Activated CD4-positive, alpha-beta T cell treated with anti-CD3 and anti-CD28 coated beads, Interleukin-2, amount 10 ng/mL, durations not matched to agents 7 days and 5 days (primary cell): ENCODE results near the gene PPP1R3F. TPM values are rescaled to one million over a fixed set of nuclear protein-coding genes. Genes with fewer than 3 reads are reported as not detected.

Experiments used
- CTCF ChIA-PET: fragments of 350-600 bp; sonication (Branson Sonifier 250); formaldehyde crosslinking; loops from one replicate; lab custom pipeline; 2021; ENCODE audit warnings: antibody characterized with exemption; lab: Charles Lee
- POLR2A ChIA-PET: fragments of 350-600 bp; sonication (Branson Sonifier 250); formaldehyde crosslinking; loops from one replicate; lab custom pipeline; 2021; ENCODE audit warnings: antibody characterized with exemption; lab: Charles Lee
- DNase-seq: peaks from one replicate; pipeline ENCODE4 v3.0.0-alpha.2; 2020
- H3K27ac Mint-ChIP-seq: one replicate; pipeline ENCODE4 v1.8.0; 2021; ENCODE audit warnings: mild to moderate bottlenecking, moderate library complexity, mixed read lengths
- H3K27me3 Mint-ChIP-seq: one replicate; pipeline ENCODE4 v1.8.0; 2021; ENCODE audit warnings: mixed read lengths
- H3K36me3 Mint-ChIP-seq: one replicate; pipeline ENCODE4 v1.8.0; 2021; ENCODE audit warnings: low read depth, mixed read lengths
- H3K4me1 Mint-ChIP-seq: one replicate; pipeline ENCODE4 v1.8.0; 2021; ENCODE audit warnings: mixed read lengths
- H3K4me3 Mint-ChIP-seq: one replicate; pipeline ENCODE4 v1.8.0; 2021; ENCODE audit warnings: mild to moderate bottlenecking, moderate library complexity, mixed read lengths
- H3K9me3 Mint-ChIP-seq: one replicate; pipeline ENCODE4 v1.8.0; 2021; ENCODE audit warnings: mixed read lengths
- total RNA-seq, 2 experiments: library from RNA; stranded (reverse); gene quantifications; one replicate each; pipeline ENCODE4 v1.2.3, GENCODE V29; 2021

The PPP1R3F gene
- total RNA-seq, 2 experiments from 2014 or later, result 11.2 to 12.3 TPM

GRCh38 chrX:49254639-49255038, 15.0 kb upstream of the PPP1R3F start:
- H3K4me1 Mint-ChIP-seq, result peaks cover 23% of the 10 kb centered on the region
- H3K9me3 Mint-ChIP-seq, result no peaks in the 10 kb centered on the region
- no peak overlapping the region for H3K4me3 Mint-ChIP-seq
- DNase-seq, result no peak
- H3K27me3 Mint-ChIP-seq, result no peaks in the 10 kb centered on the region
- ChIA-PET POLR2A (no interaction called here), CTCF (interaction anchor here (0.7 kb wide), 1 partner anchor 37 kb away, joined by 3 read pairs; no protein-coding TSS in a partner anchor)
- peak overlapping the region; percentile 13 for H3K27ac Mint-ChIP-seq
- H3K36me3 Mint-ChIP-seq, result peaks cover 8% of the 10 kb centered on the region

GRCh38 chrX:49256268-49256995, 13.2 kb upstream of the PPP1R3F start:
- no peak overlapping the region for H3K27ac Mint-ChIP-seq
- ChIA-PET POLR2A (no interaction called here), CTCF (interaction anchor here (0.6 to 1.2 kb wide), 4 partner anchors 8 to 394 kb away, joined by 3 read pairs; no protein-coding TSS in a partner anchor)
- no peaks in the 10 kb centered on the region for H3K9me3 Mint-ChIP-seq
- H3K4me1 Mint-ChIP-seq, result peaks cover 24% of the 10 kb centered on the region
- peaks cover 7% of the 10 kb centered on the region for H3K36me3 Mint-ChIP-seq
- H3K4me3 Mint-ChIP-seq, result no peak overlapping the region
- H3K27me3 Mint-ChIP-seq, result no peaks in the 10 kb centered on the region
- no peak for DNase-seq

DNA sequence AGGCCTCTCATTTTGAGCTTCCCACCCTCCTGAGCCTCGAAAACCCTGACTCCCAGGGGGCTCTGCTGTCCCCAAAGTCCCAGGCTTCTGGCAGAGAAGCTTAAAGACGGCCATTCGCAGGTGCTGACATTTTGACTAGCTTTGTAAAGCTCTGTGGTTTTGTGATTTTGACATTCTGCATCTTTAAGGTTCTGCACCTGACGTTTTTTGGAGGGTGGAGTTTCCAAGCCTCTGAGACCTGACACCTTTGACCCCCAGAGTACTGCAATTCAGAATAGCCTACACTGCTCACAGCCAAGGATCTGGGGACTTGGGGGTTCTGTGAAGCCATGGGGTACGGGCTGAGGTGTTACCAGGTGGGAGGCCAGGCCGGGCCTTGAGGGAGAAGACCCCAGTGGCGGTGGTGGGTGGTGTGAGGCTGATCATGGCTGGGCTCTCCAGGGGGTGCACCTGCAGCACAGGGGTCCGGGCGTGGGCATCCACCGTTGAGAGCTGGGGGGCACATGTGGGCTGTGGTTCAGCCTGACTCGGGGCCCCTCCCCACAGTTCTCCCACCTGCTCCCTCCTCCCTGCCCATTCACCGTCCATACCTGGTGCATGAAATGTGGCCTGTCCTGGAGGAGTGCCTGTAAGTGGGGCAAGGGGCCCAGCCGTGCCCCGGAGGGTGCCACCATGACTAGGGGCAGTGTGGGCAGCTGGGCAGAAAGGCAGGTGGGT, 12.4 kb upstream of the PPP1R3F start:
- Mint-ChIP-seq H3K36me3 (peaks cover 7% of the 10 kb centered on the region), H3K4me1 (peaks cover 29% of the 10 kb centered on the region), H3K9me3 (no peaks in the 10 kb centered on the region), H3K27ac (peak overlapping the region; percentile 69), H3K4me3 (no peak overlapping the region), H3K27me3 (no peaks in the 10 kb centered on the region)
- ChIA-PET CTCF (interaction anchor here (0.8 to 1.2 kb wide), 3 partner anchors 9 to 93 kb away, joined by 3 read pairs; no protein-coding TSS in a partner anchor), POLR2A (no interaction called here)
- no peak for DNase-seq

DNA sequence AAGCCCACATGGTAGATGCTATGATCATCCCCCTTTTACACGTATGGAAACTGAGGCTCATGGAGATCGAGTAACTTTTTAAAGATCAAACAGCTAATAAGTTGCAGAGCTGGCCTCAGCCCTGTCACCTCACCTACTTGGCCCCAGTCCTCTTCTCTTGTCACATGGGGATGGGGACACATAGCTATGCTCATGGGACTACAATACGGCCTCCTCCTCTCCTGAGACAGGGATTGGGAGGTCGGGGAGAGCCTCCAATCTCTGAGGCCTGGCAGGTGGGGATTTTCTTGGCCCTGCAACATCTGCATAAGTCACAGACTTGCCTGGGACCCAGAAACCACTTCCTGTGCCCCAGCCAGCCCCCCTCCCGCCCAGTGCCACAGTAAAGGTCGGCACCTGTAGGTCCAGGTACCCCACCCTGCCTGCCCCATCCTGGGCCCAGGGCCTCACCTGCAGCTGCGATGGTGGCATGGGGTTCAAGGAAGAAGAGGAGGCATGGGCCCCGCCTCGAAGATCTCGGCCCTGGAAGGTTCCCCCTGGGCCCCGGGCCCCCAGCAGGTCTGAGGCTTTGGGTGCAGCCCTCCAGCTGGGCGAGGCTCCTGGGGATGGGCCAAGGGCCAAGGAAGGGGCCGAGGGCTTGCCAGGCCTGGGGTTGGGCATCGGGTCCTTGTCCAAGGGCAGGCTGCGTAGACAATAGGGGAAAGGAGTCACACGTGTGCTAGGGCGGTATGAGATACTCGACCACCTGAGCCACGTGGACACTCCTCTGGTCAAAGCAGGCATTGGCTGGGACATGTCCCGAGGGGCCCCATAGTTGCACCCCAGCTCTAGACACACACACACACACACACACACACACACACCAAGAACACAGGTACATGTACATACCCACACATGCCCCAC, 11.5 kb upstream of the PPP1R3F start:
- no peaks in the 10 kb centered on the region for H3K27me3 Mint-ChIP-seq
- DNase-seq, result no peak
- no peak overlapping the region for H3K4me3 Mint-ChIP-seq
- no peaks in the 10 kb centered on the region for H3K9me3 Mint-ChIP-seq
- peaks cover 34% of the 10 kb centered on the region for H3K4me1 Mint-ChIP-seq
- H3K27ac Mint-ChIP-seq, result peak overlapping the region; percentile 69
- ChIA-PET CTCF (interaction anchor here (1.1 to 2.2 kb wide), 3 partner anchors 9 to 16 kb away, joined by 3 to 8 read pairs (median 3); no protein-coding TSS in a partner anchor), POLR2A (no interaction called here)
- H3K36me3 Mint-ChIP-seq, result peaks cover 7% of the 10 kb centered on the region

- peaks cover 5% of the 10 kb centered on the region for H3K36me3 Mint-ChIP-seq
- peak overlapping the region; percentile 31 for H3K27ac Mint-ChIP-seq
- DNase-seq, result no peak
- no peaks in the 10 kb centered on the region for H3K27me3 Mint-ChIP-seq
- CTCF ChIA-PET, result interaction anchor here (1.1 to 2.2 kb wide), 3 partner anchors 10 to 66 kb away, joined by 3 to 8 read pairs (median 3); no protein-coding TSS in a partner anchor
- POLR2A ChIA-PET, result no interaction called here
- H3K9me3 Mint-ChIP-seq, result no peaks in the 10 kb centered on the region
- peaks cover 34% of the 10 kb centered on the region for H3K4me1 Mint-ChIP-seq
- no peak overlapping the region for H3K4me3 Mint-ChIP-seq
Observed at GRCh38 chrX:49258749-49259124, 10.9 kb upstream of the PPP1R3F start.

DNA sequence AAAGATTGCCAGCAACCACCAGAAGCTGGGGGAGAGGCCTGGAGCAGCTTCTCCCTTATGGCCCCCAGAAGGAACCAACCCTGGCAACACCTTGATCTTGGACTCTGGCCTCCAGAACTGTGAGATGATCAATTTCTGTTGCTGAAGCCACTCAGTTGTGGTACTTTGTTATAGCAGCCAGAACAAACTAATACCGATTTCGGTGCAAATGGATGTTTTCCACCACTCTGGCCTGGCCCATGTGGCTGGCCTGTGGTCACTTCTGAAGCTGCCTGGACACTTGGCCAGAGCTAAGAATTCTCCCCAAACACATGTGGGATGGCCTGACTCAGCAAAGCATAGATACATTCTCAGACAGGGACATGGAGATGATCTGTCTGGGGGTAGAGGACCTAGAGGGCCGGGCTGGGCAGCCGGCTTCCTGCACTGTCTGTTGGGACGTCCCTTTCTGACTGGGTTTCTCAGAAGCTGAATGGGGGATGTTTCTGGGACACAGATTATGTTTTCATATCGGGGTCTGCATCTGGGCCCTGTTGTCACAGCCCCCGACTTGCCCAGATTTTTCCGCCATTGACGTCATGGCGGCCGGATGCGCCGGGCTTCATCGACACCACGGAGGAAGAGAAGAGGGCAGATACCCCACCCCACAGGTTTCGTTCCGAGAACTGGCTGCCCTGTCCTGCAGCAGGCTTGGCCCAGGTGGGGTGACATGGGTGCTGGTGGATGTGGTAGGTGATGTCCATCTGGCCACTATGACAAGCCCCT, 9.2 kb upstream of the PPP1R3F start:
- Mint-ChIP-seq H3K27ac (no peak overlapping the region), H3K27me3 (no peaks in the 10 kb centered on the region), H3K36me3 (peaks cover 5% of the 10 kb centered on the region), H3K9me3 (no peaks in the 10 kb centered on the region), H3K4me1 (peaks cover 47% of the 10 kb centered on the region), H3K4me3 (peak overlapping the region; percentile 10)
- ChIA-PET POLR2A (no interaction called here), CTCF (interaction anchor here (1.2 to 2.2 kb wide), 2 partner anchors 9 to 12 kb away, joined by 3 to 8 read pairs; no protein-coding TSS in a partner anchor)
- no peak for DNase-seq

- POLR2A ChIA-PET, result no interaction called here
- H3K27me3 Mint-ChIP-seq, result no peaks in the 10 kb centered on the region
- H3K4me1 Mint-ChIP-seq, result peaks cover 44% of the 10 kb centered on the region
- no peak overlapping the region for H3K27ac Mint-ChIP-seq
- H3K36me3 Mint-ChIP-seq, result peaks cover 5% of the 10 kb centered on the region
- CTCF ChIA-PET, result no interaction called here
- no peak for DNase-seq
- no peaks in the 10 kb centered on the region for H3K9me3 Mint-ChIP-seq
- peak overlapping the region; percentile 66 for H3K4me3 Mint-ChIP-seq
Observed at GRCh38 chrX:49262603-49263002, 7.0 kb upstream of the PPP1R3F start.

DNA sequence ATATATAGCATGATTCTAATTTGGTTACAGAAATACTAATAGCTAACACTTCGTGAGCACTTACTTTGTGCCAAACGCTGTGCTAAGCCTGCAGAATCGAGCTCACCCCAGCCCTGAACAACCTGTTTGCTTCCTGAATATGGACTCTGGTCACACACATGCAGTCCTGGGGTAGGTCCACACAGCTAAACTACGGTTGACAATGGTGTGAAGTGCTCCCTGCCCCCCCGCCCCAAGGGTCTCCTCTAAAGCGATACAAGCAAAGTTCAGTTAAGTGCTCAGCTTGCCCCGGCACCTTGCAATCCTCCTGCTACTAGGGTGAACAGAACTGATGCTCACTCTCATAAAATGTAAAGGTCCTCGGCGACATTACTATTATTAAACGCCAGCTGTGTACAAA, 6.0 kb upstream of the PPP1R3F start:
- peaks cover 5% of the 10 kb centered on the region for H3K36me3 Mint-ChIP-seq
- POLR2A ChIA-PET, result no interaction called here

GRCh38 chrX:49264460-49264859, 5.1 kb upstream of the PPP1R3F start, which contains the start of gene FOXP3:
Gene FOXP3 (minus strand): TSS chrX:49264710. CDS start chrX:49258505, 6,205 bp downstream.
- no peaks in the 10 kb centered on the region for H3K27me3 Mint-ChIP-seq
- H3K36me3 Mint-ChIP-seq, result peaks cover 5% of the 10 kb centered on the region
- DNase-seq, result no peak
- peak within 1 kb of the TSS; percentile 81 for H3K27ac Mint-ChIP-seq
- ChIA-PET CTCF (no interaction called here), POLR2A (no interaction called here)
- H3K9me3 Mint-ChIP-seq, result no peaks in the 10 kb centered on the region
- peak within 1 kb of the TSS; percentile 66 for H3K4me3 Mint-ChIP-seq
- H3K4me1 Mint-ChIP-seq, result peaks cover 42% of the 10 kb centered on the region

More for the DNA sequence above, 6.0 kb upstream of the PPP1R3F start:
- H3K9me3 Mint-ChIP-seq, result no peaks in the 10 kb centered on the region
- CTCF ChIA-PET, result no interaction called here
- no peaks in the 10 kb centered on the region for H3K27me3 Mint-ChIP-seq
- peak overlapping the region; percentile 81 for H3K27ac Mint-ChIP-seq
- H3K4me1 Mint-ChIP-seq, result peaks cover 46% of the 10 kb centered on the region
- H3K4me3 Mint-ChIP-seq, result peak overlapping the region; percentile 66
- no peak for DNase-seq

- H3K4me3 Mint-ChIP-seq, result peak overlapping the region; percentile 93
- no peaks in the 10 kb centered on the region for H3K27me3 Mint-ChIP-seq
- CTCF ChIA-PET, result interaction anchor here (0.7 kb wide), 1 partner anchor 17 kb away, joined by 3 read pairs; no protein-coding TSS in a partner anchor
- POLR2A ChIA-PET, result no interaction called here
- no peaks in the 10 kb centered on the region for H3K9me3 Mint-ChIP-seq
- H3K27ac Mint-ChIP-seq, result no peak overlapping the region
- DNase-seq, result no peak
- peaks cover 9% of the 10 kb centered on the region for H3K36me3 Mint-ChIP-seq
- peaks cover 47% of the 10 kb centered on the region for H3K4me1 Mint-ChIP-seq
Observed at GRCh38 chrX:49266523-49267445, 2.8 kb upstream of the PPP1R3F start.

- CTCF ChIA-PET, result interaction anchor here (0.9 to 1.4 kb wide), 3 partner anchors 8 to 51 kb away, joined by 3 read pairs; no protein-coding TSS in a partner anchor
- Mint-ChIP-seq H3K4me3 (peak overlapping the region; percentile 93), H3K4me1 (peaks cover 55% of the 10 kb centered on the region)
Observed at GRCh38 chrX:49268702-49269009, 937 bp upstream of the PPP1R3F start.

More at GRCh38 chrX:49268702-49269009, 937 bp upstream of the PPP1R3F start:
- no peaks in the 10 kb centered on the region for H3K27me3 Mint-ChIP-seq
- H3K27ac Mint-ChIP-seq, result peak overlapping the region; percentile 100
- peaks cover 15% of the 10 kb centered on the region for H3K36me3 Mint-ChIP-seq
- no peak for DNase-seq
- POLR2A ChIA-PET, result no interaction called here
- H3K9me3 Mint-ChIP-seq, result no peaks in the 10 kb centered on the region
